ENCODE data around the gene ACER3. TPM values are rescaled to one million over a fixed set of nuclear protein-coding genes. Genes with fewer than 3 reads are reported as not detected.

ACER3 gene
- total and polyA plus RNA-seq, 2 donors (not counting 1 experiment from before 2014, with no cell fraction given) = 3.3 to 12.9 TPM

DNA sequence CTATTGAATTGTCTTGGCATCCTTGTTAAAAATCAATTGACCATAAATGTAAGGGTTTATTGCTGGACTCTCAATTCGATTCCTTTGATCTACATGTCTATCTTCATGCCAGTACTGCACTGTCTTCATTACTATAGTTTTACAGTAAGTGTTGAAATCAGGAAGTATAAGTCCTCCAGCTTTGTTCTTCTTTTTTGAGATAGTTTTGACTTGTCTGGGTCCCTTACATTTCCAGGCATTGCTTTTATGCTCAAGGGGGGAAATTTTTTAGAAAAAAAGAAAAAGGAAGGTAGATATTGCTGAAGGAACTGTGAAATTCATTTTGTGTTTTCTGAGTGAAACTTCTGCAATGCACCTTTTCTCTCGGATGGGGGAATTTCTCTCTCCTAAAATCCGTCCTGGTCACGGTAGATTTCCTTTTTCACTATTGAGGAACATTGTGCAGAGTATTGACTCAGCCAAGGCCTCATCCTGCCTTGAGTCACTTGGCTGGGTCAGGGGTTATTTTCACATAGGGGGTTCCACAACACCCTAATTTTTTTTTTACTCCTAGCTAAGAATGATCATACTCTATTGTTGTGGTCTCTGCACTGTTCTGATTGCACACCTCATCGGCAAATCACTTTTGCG, 2.8 kb upstream of the ACER3 start:
- Histone ChIP-seq H3K79me2 (ENCODE audit: control insufficient read depth, insufficient read depth, low read length) (peaks cover 7% of the 10 kb centered on the region), H3K9me3 (ENCODE audit: control extremely low read depth in 1 of 3, control insufficient read depth in 2 of 3, insufficient read depth in 1 of 3, low read length in 2 of 3) (no peaks in the 10 kb centered on the region), H2AFZ (ENCODE audit: insufficient read depth, low read depth, low read length, poor library complexity, severe bottlenecking) (no peak overlapping the region), H3K9ac (ENCODE audit: low read length) (no peak overlapping the region), H3K36me3 (replicated peaks in 1 of 2; ENCODE audit: control extremely low read depth in 1 of 2, control insufficient read depth in 1 of 2, extremely low read depth in 1 of 2, insufficient read depth in 2 of 2, low read length in 1 of 2) (no peaks in the 10 kb centered on the region), H3K4me3 (ENCODE audit: control extremely low read depth in 1 of 5, extremely low read depth in 1 of 5, insufficient read depth in 1 of 5, low read depth in 2 of 5, low read length in 4 of 5) (no peak overlapping the region), H4K20me1 (ENCODE audit: control insufficient read depth, insufficient read depth, low read length, poor library complexity, severe bottlenecking) (no peaks in the 10 kb centered on the region), H3K27me3 (replicated peaks in 1 of 4; ENCODE audit: control extremely low read depth in 1 of 4, control insufficient read depth in 3 of 4, insufficient read depth in 4 of 4, low read length in 3 of 4) (no peaks in the 10 kb centered on the region), H3K4me1 (ENCODE audit: control insufficient read depth in 2 of 2, insufficient read depth in 2 of 2, low read length in 2 of 2) (peaks cover 14 to 19% of the 10 kb centered on the region in 2 donors), H3K4me2 (replicated peaks; ENCODE audit: low read depth, low read length, poor library complexity, severe bottlenecking) (no peak overlapping the region), H3K27ac (ENCODE audit: low read length in 2 of 2) (no peak overlapping the region)
- no CpG with 5 or more reads among the region's 6 CpGs for WGBS (ENCODE audit: insufficient coverage)
- Mint-ChIP-seq H3K27ac (no peak overlapping the region), H3K9me3 (ENCODE audit: insufficient read depth) (no peaks in the 10 kb centered on the region), H3K27me3 (no peaks in the 10 kb centered on the region), H3K4me3 (no peak overlapping the region), H3K4me1 (peaks cover 21% of the 10 kb centered on the region)
- DNase-seq (peak; percentile 13), ATAC-seq (ENCODE audit: low read depth) (no peak)
- intact Hi-C loops (cut with micrococcal nuclease) = no loop called here
- POLR2A ChIA-PET = interaction anchor here (0.5 kb wide), 1 partner anchor 711 kb away, joined by 3 read pairs; no protein-coding TSS in a partner anchor
- CTCF ChIA-PET = no interaction called here
- TF ChIP-seq CTCF (IDR thresholded peaks at IDR 0.05) (no peak), EZH2 (IDR thresholded peaks at IDR 0.05; ENCODE audit: borderline replicate concordance, insufficient read depth, low read depth, low read length, poor library complexity, severe bottlenecking) (no peak)

- H3K4me3 ChIP-seq (ENCODE audit: control extremely low read depth in 1 of 5, extremely low read depth in 1 of 5, insufficient read depth in 1 of 5, low read depth in 2 of 5, low read length in 4 of 5) = no peak overlapping the region
- TF ChIP-seq CTCF (IDR thresholded peaks at IDR 0.05) (no peak), EZH2 (IDR thresholded peaks at IDR 0.05; ENCODE audit: borderline replicate concordance, insufficient read depth, low read depth, low read length, poor library complexity, severe bottlenecking) (no peak)
- H3K9ac ChIP-seq (ENCODE audit: low read length) = peak overlapping the region; percentile 98
- ChIA-PET CTCF (interaction anchor here (1.0 to 1.7 kb wide), 2 partner anchors 51 to 60 kb away, joined by 3 read pairs; no protein-coding TSS in a partner anchor), POLR2A (no interaction called here)
- 98% methylated on average over 11 of the region's 14 CpGs for WGBS (ENCODE audit: insufficient coverage)
- no peak for ATAC-seq (ENCODE audit: low read depth)
- intact Hi-C loops (cut with micrococcal nuclease) = loop anchor here (1.0 to 10.0 kb wide), 4 partner anchors 58 to 475 kb away; partner anchors contain the start of genes CAPN5, GVQW3 and THAP12
- Mint-ChIP-seq H3K4me1 (peaks cover 28% of the 10 kb centered on the region), H3K9me3 (ENCODE audit: insufficient read depth) (no peaks in the 10 kb centered on the region), H3K4me3 (peak overlapping the region; percentile 92), H3K27me3 (no peaks in the 10 kb centered on the region), H3K27ac (peak overlapping the region; percentile 16)
- H3K27ac ChIP-seq (ENCODE audit: low read length in 2 of 2) = no peak overlapping the region
- H3K79me2 ChIP-seq (ENCODE audit: control insufficient read depth, insufficient read depth, low read length) = peaks cover 7% of the 10 kb centered on the region
- no peaks in the 10 kb centered on the region for H3K36me3 ChIP-seq (replicated peaks in 1 of 2; ENCODE audit: control extremely low read depth in 1 of 2, control insufficient read depth in 1 of 2, extremely low read depth in 1 of 2, insufficient read depth in 2 of 2, low read length in 1 of 2)
- no peaks in the 10 kb centered on the region for H4K20me1 ChIP-seq (ENCODE audit: control insufficient read depth, insufficient read depth, low read length, poor library complexity, severe bottlenecking)
- DNase-seq = no peak
- H3K9me3 ChIP-seq (ENCODE audit: control extremely low read depth in 1 of 3, control insufficient read depth in 2 of 3, insufficient read depth in 1 of 3, low read length in 2 of 3) = no peaks in the 10 kb centered on the region
- peak overlapping the region; percentile 98 for H3K4me2 ChIP-seq (replicated peaks; ENCODE audit: low read depth, low read length, poor library complexity, severe bottlenecking)
- peak overlapping the region; percentile 98 for H2AFZ ChIP-seq (ENCODE audit: insufficient read depth, low read depth, low read length, poor library complexity, severe bottlenecking)
- no peaks in the 10 kb centered on the region for H3K27me3 ChIP-seq (replicated peaks in 1 of 4; ENCODE audit: control extremely low read depth in 1 of 4, control insufficient read depth in 3 of 4, insufficient read depth in 4 of 4, low read length in 3 of 4)
- H3K4me1 ChIP-seq (ENCODE audit: control insufficient read depth in 2 of 2, insufficient read depth in 2 of 2, low read length in 2 of 2) = peaks cover 19 to 22% of the 10 kb centered on the region in 2 donors
These were observed 950 bp upstream of the ACER3 start for GRCh38 chr11:76859708-76860227.
